ENCODE results near the gene AIDA.

GRCh38 chr1:222627232-222627631 is 85.1 kb downstream of the AIDA start:
- TF ChIP-seq EZH2 (IDR thresholded peaks at IDR 0.05; ENCODE audit: borderline replicate concordance, low read depth, low read length, poor library complexity, severe bottlenecking) = no peak
- TF ChIP-seq CTCF (conservative IDR thresholded peaks at IDR 0.05; ENCODE audit: low read depth, low read length) = no peak
